ENCODE data around the gene EXOC7.
"Not testable (repeated sequence)": the region's sequence is repeated elsewhere in the genome, so short reads cannot be mapped to it uniquely, and the experiment has no call there.

The EXOC7 gene

GRCh38 chr17:76085731-76086366 is 17.7 kb downstream of the EXOC7 start:
- DNase-seq: no peak

- no peak for DNase-seq
Measured at GRCh38 chr17:76085066-76085730, 18.4 kb downstream of the EXOC7 start.

GRCh38 chr17:76083536-76084182 is 19.9 kb downstream of the EXOC7 start:
- no peak for DNase-seq

- DNase-seq: no peak
Measured at GRCh38 chr17:76082326-76083251, 21.0 kb downstream of the EXOC7 start.

GRCh38 chr17:76081295-76082210 is 22.0 kb downstream of the EXOC7 start:
- DNase-seq: no peak

GRCh38 chr17:76080768-76081287 is 22.8 kb downstream of the EXOC7 start:
- no peak for DNase-seq

- no peak for DNase-seq
Measured at GRCh38 chr17:76079956-76080767, 23.4 kb downstream of the EXOC7 start.

- DNase-seq: no peak
Measured at GRCh38 chr17:76079535-76079955, 24.0 kb downstream of the EXOC7 start.

- DNase-seq: no peak
Measured at GRCh38 chr17:76078860-76079534, 24.6 kb downstream of the EXOC7 start, which contains the start of gene ZACN. TSS of gene ZACN (plus strand) at chr17:76079182. CDS start at chr17:76079265, 83 bp downstream.

GRCh38 chr17:76078370-76078769 is 25.2 kb downstream of the EXOC7 start:
- DNase-seq: not testable (repeated sequence)

- no peak for DNase-seq
Measured at GRCh38 chr17:76077584-76078110, 25.9 kb downstream of the EXOC7 start.

GRCh38 chr17:76076765-76077583 is 26.6 kb downstream of the EXOC7 start:
- no peak for DNase-seq

GRCh38 chr17:76076146-76076764 is 27.3 kb downstream of the EXOC7 start:
- DNase-seq: no peak

- DNase-seq: no peak
Measured at GRCh38 chr17:76075364-76076145, 28.0 kb downstream of the EXOC7 start.

GRCh38 chr17:76074390-76075363 is 28.9 kb downstream of the EXOC7 start, which contains the start of gene GALR2:
TSS of gene GALR2 (plus strand) at chr17:76074781. CDS start at chr17:76074884, 103 bp downstream.
- no peak for DNase-seq
